ENCODE measurements around the gene ICAM1. TPM values are rescaled to one million over a fixed set of nuclear protein-coding genes. Genes with fewer than 3 reads are reported as not detected.
"Not testable (repeated sequence)": the region's sequence is repeated elsewhere in the genome, so short reads cannot be mapped to it uniquely, and the experiment has no call there.

ICAM1 gene
- polyA plus RNA-seq, 3 donors: 5.3 to 6.7 (median 6.7) TPM

GRCh38 chr19:10235003-10235402 is 35.9 kb upstream of the ICAM1 start:
- no peak for DNase-seq (ENCODE audit: extremely low read depth in 1 of 11, low read depth in 9 of 11, low spot score in 4 of 11)

- not testable (repeated sequence) for DNase-seq (ENCODE audit: extremely low read depth in 1 of 11, low read depth in 9 of 11, low spot score in 4 of 11)
These were observed 35.5 kb upstream of the ICAM1 start for GRCh38 chr19:10235409-10235808.

GRCh38 chr19:10237702-10238101 is 33.2 kb upstream of the ICAM1 start:
- DNase-seq (ENCODE audit: extremely low read depth in 1 of 11, low read depth in 9 of 11, low spot score in 4 of 11): no peak

- DNase-seq (ENCODE audit: extremely low read depth in 1 of 11, low read depth in 9 of 11, low spot score in 4 of 11): peak in 2 of 11 donors; percentile 56 to 69
These were observed 32.6 kb upstream of the ICAM1 start for GRCh38 chr19:10238172-10238783.

GRCh38 chr19:10241826-10242449 is 29.0 kb upstream of the ICAM1 start:
- not testable (repeated sequence) for DNase-seq (ENCODE audit: extremely low read depth in 1 of 11, low read depth in 9 of 11, low spot score in 4 of 11)

- no peak for DNase-seq (ENCODE audit: extremely low read depth in 1 of 11, low read depth in 9 of 11, low spot score in 4 of 11)
These were observed 27.3 kb upstream of the ICAM1 start for GRCh38 chr19:10243606-10244005.

GRCh38 chr19:10245189-10245939 is 25.6 kb upstream of the ICAM1 start:
- no peak for DNase-seq (ENCODE audit: extremely low read depth in 1 of 11, low read depth in 9 of 11, low spot score in 4 of 11)

GRCh38 chr19:10246511-10246910 is 24.4 kb upstream of the ICAM1 start:
- no peak for DNase-seq (ENCODE audit: extremely low read depth in 1 of 11, low read depth in 9 of 11, low spot score in 4 of 11)

- peak; percentile 95 to 99 (median 96) for DNase-seq (ENCODE audit: extremely low read depth in 1 of 11, low read depth in 9 of 11, low spot score in 4 of 11)
These were observed 18.9 kb upstream of the ICAM1 start, which contains the start of gene MRPL4 for GRCh38 chr19:10251792-10252694. MRPL4 (plus strand) TSS chr19:10252214; CDS start chr19:10252254, 40 bp downstream.

GRCh38 chr19:10252707-10253106 is 18.2 kb upstream of the ICAM1 start:
- DNase-seq (ENCODE audit: extremely low read depth in 1 of 11, low read depth in 9 of 11, low spot score in 4 of 11): no peak

GRCh38 chr19:10254244-10254643 is 16.7 kb upstream of the ICAM1 start:
- DNase-seq (ENCODE audit: extremely low read depth in 1 of 11, low read depth in 9 of 11, low spot score in 4 of 11): no peak

- DNase-seq (ENCODE audit: extremely low read depth in 1 of 11, low read depth in 9 of 11, low spot score in 4 of 11): no peak
These were observed 15.6 kb upstream of the ICAM1 start for GRCh38 chr19:10255358-10255757.

GRCh38 chr19:10256551-10256950 is 14.4 kb upstream of the ICAM1 start:
- no peak for DNase-seq (ENCODE audit: extremely low read depth in 1 of 11, low read depth in 9 of 11, low spot score in 4 of 11)

GRCh38 chr19:10256970-10257615 is 13.8 kb upstream of the ICAM1 start:
- DNase-seq (ENCODE audit: extremely low read depth in 1 of 11, low read depth in 9 of 11, low spot score in 4 of 11): no peak

- DNase-seq (ENCODE audit: extremely low read depth in 1 of 11, low read depth in 9 of 11, low spot score in 4 of 11): no peak
These were observed 12.7 kb upstream of the ICAM1 start for GRCh38 chr19:10258080-10258710.

GRCh38 chr19:10259162-10259905 is 11.6 kb upstream of the ICAM1 start:
- DNase-seq (ENCODE audit: extremely low read depth in 1 of 11, low read depth in 9 of 11, low spot score in 4 of 11): peak in 9 of 11 donors; percentile 72 to 87 (median 79)

- DNase-seq (ENCODE audit: extremely low read depth in 1 of 11, low read depth in 9 of 11, low spot score in 4 of 11): no peak
These were observed 10.8 kb upstream of the ICAM1 start for GRCh38 chr19:10260141-10260584.
